HUES64 (cell line): ENCODE data around the gene NUP160.
"Not testable (repeated sequence)": the region's sequence is repeated elsewhere in the genome, so short reads cannot be mapped to it uniquely, and the experiment has no call there.

Experiments
- H3K27ac ChIP-seq: 2 replicates; pipeline ENCODE4 v1.7.0; 2013; ENCODE audit warnings: low read depth, low read length, inconsistent platforms
- H3K27me3 ChIP-seq: 2 replicates; pipeline ENCODE4 v1.6.1; 2013; ENCODE audit warnings: mild to moderate bottlenecking, low read length; ENCODE audit not compliant: insufficient read depth
- H3K36me3 ChIP-seq: 2 replicates; pipeline ENCODE4 v1.6.1; 2013; ENCODE audit warnings: mild to moderate bottlenecking, low read length; ENCODE audit not compliant: insufficient read depth
- H3K4me1 ChIP-seq: 2 replicates; pipeline ENCODE4 v1.6.1; 2013; ENCODE audit warnings: mild to moderate bottlenecking, low read length, moderate library complexity; ENCODE audit not compliant: insufficient read depth
- H3K4me3 ChIP-seq: 2 replicates; pipeline ENCODE4 v1.5.1; 2013; ENCODE audit warnings: mild to moderate bottlenecking, low read length, moderate library complexity
- H3K9ac ChIP-seq: 2 replicates; pipeline ENCODE4 v1.6.1; 2013; ENCODE audit warnings: mild to moderate bottlenecking, low read depth, low read length
- H3K9me3 ChIP-seq: 2 replicates; pipeline ENCODE4 v1.6.1; 2013; ENCODE audit warnings: low read depth, low read length; ENCODE audit not compliant: insufficient read depth
- WGBS: fragments of 150-250, 120-280 bp; methylation state at CpG from one replicate; pipeline ENCODE4 v1.1.7; 2013; ENCODE audit warnings: missing lambda C conversion rate; 5-methylcytosine and 5-hydroxymethylcytosine counted together

Gene NUP160

GRCh38 chr11:47881145-47881544 is 33.0 kb upstream of the NUP160 start:
- no peak overlapping the region for H3K27ac ChIP-seq
- 90% methylated on average over 7 of the region's 7 CpGs for WGBS
- H3K36me3 ChIP-seq = no peaks in the 10 kb centered on the region

GRCh38 chr11:47879259-47880158 is 31.4 kb upstream of the NUP160 start:
- 86% methylated on average over 10 of the region's 10 CpGs for WGBS
- peaks cover 22% of the 10 kb centered on the region for H3K9me3 ChIP-seq
- H3K27me3 ChIP-seq = no peaks in the 10 kb centered on the region
- no peak overlapping the region for H3K9ac ChIP-seq
- H3K36me3 ChIP-seq = no peaks in the 10 kb centered on the region
- no peak overlapping the region for H3K27ac ChIP-seq
- H3K4me3 ChIP-seq = no peak overlapping the region
- H3K4me1 ChIP-seq = no peaks in the 10 kb centered on the region

More at GRCh38 chr11:47881145-47881544, 33.0 kb upstream of the NUP160 start:
- Histone ChIP-seq H3K4me1 (no peaks in the 10 kb centered on the region), H3K9me3 (peaks cover 7% of the 10 kb centered on the region; the same call in 1 of the 2 replicates), H3K27me3 (no peaks in the 10 kb centered on the region), H3K4me3 (no peak overlapping the region), H3K9ac (no peak overlapping the region)

- not testable (repeated sequence) for H3K9ac ChIP-seq, H3K36me3 ChIP-seq, H3K27me3 ChIP-seq, H3K4me3 ChIP-seq, H3K27ac ChIP-seq, H3K4me1 ChIP-seq
- WGBS = 91% methylated on average over 10 of the region's 10 CpGs
- peaks cover 22% of the 10 kb centered on the region for H3K9me3 ChIP-seq
Measured at GRCh38 chr11:47875858-47876257, 27.7 kb upstream of the NUP160 start.

- no peaks in the 10 kb centered on the region for H3K4me1 ChIP-seq
- H3K36me3 ChIP-seq = no peaks in the 10 kb centered on the region
- WGBS = 93% methylated on average over 2 of the region's 2 CpGs
- no peak overlapping the region for H3K27ac ChIP-seq
- H3K9ac ChIP-seq = no peak overlapping the region
- H3K27me3 ChIP-seq = no peaks in the 10 kb centered on the region
- H3K4me3 ChIP-seq = no peak overlapping the region
- H3K9me3 ChIP-seq = peaks cover 8% of the 10 kb centered on the region
Measured at GRCh38 chr11:47870404-47870803, 22.3 kb upstream of the NUP160 start.

- Histone ChIP-seq H3K27me3 (no peaks in the 10 kb centered on the region), H3K9ac (no peak overlapping the region), H3K4me1 (no peaks in the 10 kb centered on the region), H3K9me3 (peaks cover 2% of the 10 kb centered on the region), H3K27ac (no peak overlapping the region), H3K4me3 (no peak overlapping the region), H3K36me3 (no peaks in the 10 kb centered on the region)
- 83% methylated on average over 2 of the region's 2 CpGs for WGBS
Measured at GRCh38 chr11:47869544-47870393, 21.6 kb upstream of the NUP160 start.

GRCh38 chr11:47867823-47868222 is 19.7 kb upstream of the NUP160 start:
- Histone ChIP-seq H3K4me3 (no peak overlapping the region), H3K36me3 (no peaks in the 10 kb centered on the region), H3K9ac (no peak overlapping the region), H3K27ac (no peak overlapping the region), H3K9me3 (no peaks in the 10 kb centered on the region), H3K4me1 (no peaks in the 10 kb centered on the region), H3K27me3 (no peaks in the 10 kb centered on the region)
- 96% methylated on average over 2 of the region's 3 CpGs for WGBS

- WGBS = 85% methylated on average over 6 of the region's 6 CpGs
- H3K27ac ChIP-seq, H3K9me3 ChIP-seq, H3K27me3 ChIP-seq, H3K4me3 ChIP-seq, H3K4me1 ChIP-seq, H3K36me3 ChIP-seq, H3K9ac ChIP-seq: not testable (repeated sequence)
Measured at GRCh38 chr11:47866892-47867291, 18.7 kb upstream of the NUP160 start.

GRCh38 chr11:47864901-47865300 is 16.8 kb upstream of the NUP160 start:
- Histone ChIP-seq H3K4me3 (no peak overlapping the region), H3K4me1 (no peaks in the 10 kb centered on the region), H3K36me3 (no peaks in the 10 kb centered on the region), H3K9me3 (no peaks in the 10 kb centered on the region), H3K27me3 (no peaks in the 10 kb centered on the region), H3K27ac (no peak overlapping the region), H3K9ac (no peak overlapping the region)
- WGBS = 89% methylated on average over 2 of the region's 5 CpGs

GRCh38 chr11:47863898-47864430 is 15.8 kb upstream of the NUP160 start:
- no peak overlapping the region for H3K9ac ChIP-seq
- no peaks in the 10 kb centered on the region for H3K9me3 ChIP-seq
- no peaks in the 10 kb centered on the region for H3K4me1 ChIP-seq
- H3K27me3 ChIP-seq = no peaks in the 10 kb centered on the region
- H3K4me3 ChIP-seq = no peak overlapping the region
- WGBS = 93% methylated on average over 4 of the region's 4 CpGs
- H3K27ac ChIP-seq = no peak overlapping the region
- H3K36me3 ChIP-seq = no peaks in the 10 kb centered on the region

- H3K9ac ChIP-seq = no peak overlapping the region
- no peaks in the 10 kb centered on the region for H3K4me1 ChIP-seq
- WGBS = 82% methylated on average over 3 of the region's 4 CpGs
- no peak overlapping the region for H3K4me3 ChIP-seq
- H3K27me3 ChIP-seq = no peaks in the 10 kb centered on the region
- no peaks in the 10 kb centered on the region for H3K9me3 ChIP-seq
- H3K36me3 ChIP-seq = no peaks in the 10 kb centered on the region
- H3K27ac ChIP-seq = no peak overlapping the region
Measured at GRCh38 chr11:47863189-47863897, 15.2 kb upstream of the NUP160 start.
